ENCODE measurements around the gene HGS. TPM values are rescaled to one million over a fixed set of nuclear protein-coding genes. Genes with fewer than 3 reads are reported as not detected.

Gene HGS
- total RNA-seq, 2 donors from 2014 or later: 114 to 130 TPM

DNA sequence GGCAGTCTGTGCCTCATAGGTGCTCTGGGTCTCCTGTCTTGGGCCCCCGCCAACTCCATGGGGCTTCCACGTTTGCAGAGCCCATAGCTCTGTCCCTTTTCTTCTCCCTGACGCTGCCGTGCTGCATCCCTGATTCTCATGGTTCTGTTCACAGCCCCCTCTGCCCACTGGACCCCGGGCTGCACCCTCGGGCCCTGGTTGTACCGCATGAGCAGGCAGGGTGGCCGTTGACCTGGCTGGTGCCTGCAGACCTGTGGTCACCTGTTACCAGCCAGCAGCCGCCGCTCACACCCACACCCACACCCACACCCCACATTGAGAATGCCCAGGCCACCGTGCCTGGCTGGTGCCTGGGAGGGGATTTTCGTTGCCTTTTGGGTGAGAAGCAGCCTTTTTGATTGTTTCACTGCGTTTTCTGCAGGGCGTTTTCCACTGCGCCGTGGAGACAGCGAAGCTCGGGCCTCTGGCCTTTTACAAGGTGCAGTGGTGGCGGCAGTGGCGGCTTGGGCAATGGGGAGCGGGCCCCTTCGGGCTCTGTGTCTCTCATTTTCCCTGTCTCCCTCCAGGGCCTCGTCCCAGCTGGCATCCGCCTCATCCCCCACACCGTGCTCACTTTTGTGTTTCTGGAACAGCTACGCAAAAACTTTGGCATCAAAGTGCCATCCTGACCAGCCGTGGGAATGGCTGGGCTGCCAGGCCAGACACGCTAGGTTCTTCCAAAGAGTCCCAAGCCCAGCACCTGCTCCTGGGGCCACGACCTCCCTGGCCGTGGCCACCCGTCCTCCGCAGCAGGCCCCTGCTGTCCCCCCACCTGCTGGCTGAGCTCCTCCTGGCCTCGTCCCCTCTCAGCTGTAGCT, 35.8 kb downstream of the HGS start:
- H3K4me1 Mint-ChIP-seq: peaks cover 6% of the 10 kb centered on the region
- Histone ChIP-seq H3K9me3 (ENCODE audit: control insufficient read depth, low read length) (no peaks in the 10 kb centered on the region), H3K4me1 (ENCODE audit: control insufficient read depth, insufficient read depth, low read length) (no peaks in the 10 kb centered on the region), H3K9ac (ENCODE audit: extremely low read depth, low read length, poor library complexity, severe bottlenecking) (no peak overlapping the region), H3K36me3 (ENCODE audit: control insufficient read depth, insufficient read depth, low read length) (no peaks in the 10 kb centered on the region), H3K27ac (ENCODE audit: low read depth, low read length) (no peak overlapping the region), H3K27me3 (ENCODE audit: control insufficient read depth, insufficient read depth, low read length, poor library complexity, severe bottlenecking) (no peaks in the 10 kb centered on the region), H3K4me3 (ENCODE audit: low read length) (no peak overlapping the region)
- TF ChIP-seq CTCF (conservative IDR thresholded peaks at IDR 0.05): no peak
- no peak overlapping the region for H3K27ac Mint-ChIP-seq
- peaks cover 2% of the 10 kb centered on the region for H3K36me3 Mint-ChIP-seq (ENCODE audit: low read depth)
- peak; percentile 51 for DNase-seq
- 94 to 97% methylated on average over 25 to 32 of the region's 33 CpGs for WGBS, 2 experiments (ENCODE audit: insufficient coverage in 1 of 2, insufficient read length in 1 of 2)
- H3K27me3 Mint-ChIP-seq (ENCODE audit: insufficient read depth): no peaks in the 10 kb centered on the region
- no peaks in the 10 kb centered on the region for H3K9me3 Mint-ChIP-seq
- no peak overlapping the region for H3K4me3 Mint-ChIP-seq

DNA sequence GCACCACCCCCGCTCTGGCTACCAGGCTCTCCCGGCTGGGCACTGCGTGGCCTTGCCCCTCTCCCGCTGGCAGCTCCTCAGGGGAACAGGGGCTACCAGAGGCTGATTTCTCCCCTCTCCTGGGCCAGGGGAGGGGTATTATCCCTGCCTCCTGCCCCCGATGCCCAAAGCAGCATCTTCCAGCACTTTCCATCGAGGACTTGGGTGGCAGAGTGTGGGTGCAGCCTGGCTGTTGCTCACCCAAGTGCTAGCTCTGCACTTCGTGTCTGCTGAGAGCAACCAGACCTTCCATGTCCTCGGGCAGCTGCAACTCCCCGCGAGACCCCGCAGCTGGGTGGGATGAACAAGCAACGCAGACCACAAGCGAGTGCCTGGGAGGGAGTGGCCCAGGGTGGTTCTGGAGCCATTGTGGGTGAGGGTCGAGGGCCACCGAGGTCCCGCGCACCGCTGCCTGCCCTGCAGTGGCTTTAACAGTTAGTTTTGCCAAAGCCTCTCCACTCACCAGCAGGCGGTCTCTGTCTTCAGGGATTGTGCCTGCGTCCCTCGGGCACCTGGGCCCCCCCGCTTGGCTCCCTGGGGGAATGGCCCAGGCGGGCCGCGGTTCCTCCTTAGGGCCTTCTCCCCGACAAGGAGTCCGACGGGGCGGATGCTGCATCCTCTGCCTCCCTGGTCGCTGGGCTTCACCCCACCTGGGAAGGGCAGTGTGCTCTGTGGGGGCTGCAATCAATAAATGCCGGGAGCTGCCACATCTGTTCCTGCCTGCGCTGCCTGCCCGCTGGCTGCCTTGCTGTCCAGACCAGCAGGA, 36.7 kb downstream of the HGS start:
- Mint-ChIP-seq H3K36me3 (ENCODE audit: low read depth) (peaks cover 2% of the 10 kb centered on the region), H3K27me3 (ENCODE audit: insufficient read depth) (no peaks in the 10 kb centered on the region), H3K9me3 (no peaks in the 10 kb centered on the region), H3K4me3 (no peak overlapping the region), H3K27ac (no peak overlapping the region), H3K4me1 (peaks cover 6% of the 10 kb centered on the region)
- Histone ChIP-seq H3K27me3 (ENCODE audit: control insufficient read depth, insufficient read depth, low read length, poor library complexity, severe bottlenecking) (no peaks in the 10 kb centered on the region), H3K9me3 (ENCODE audit: control insufficient read depth, low read length) (no peaks in the 10 kb centered on the region), H3K36me3 (ENCODE audit: control insufficient read depth, insufficient read depth, low read length) (no peaks in the 10 kb centered on the region), H3K9ac (ENCODE audit: extremely low read depth, low read length, poor library complexity, severe bottlenecking) (no peak overlapping the region), H3K27ac (ENCODE audit: low read depth, low read length) (no peak overlapping the region), H3K4me3 (ENCODE audit: low read length) (no peak overlapping the region), H3K4me1 (ENCODE audit: control insufficient read depth, insufficient read depth, low read length) (no peaks in the 10 kb centered on the region)
- WGBS, 2 experiments (ENCODE audit: insufficient coverage in 1 of 2, insufficient read length in 1 of 2): 90 to 95% methylated on average over 20 to 33 of the region's 33 CpGs
- no peak for DNase-seq
- no peak for TF ChIP-seq CTCF (conservative IDR thresholded peaks at IDR 0.05)

GRCh38 chr17:81722184-81723120, 38.6 kb downstream of the HGS start:
- peak; percentile 53 for DNase-seq
- Histone ChIP-seq H3K36me3 (ENCODE audit: control insufficient read depth, insufficient read depth, low read length) (no peaks in the 10 kb centered on the region), H3K9me3 (ENCODE audit: control insufficient read depth, low read length) (no peaks in the 10 kb centered on the region), H3K4me1 (ENCODE audit: control insufficient read depth, insufficient read depth, low read length) (no peaks in the 10 kb centered on the region), H3K27me3 (ENCODE audit: control insufficient read depth, insufficient read depth, low read length, poor library complexity, severe bottlenecking) (no peaks in the 10 kb centered on the region), H3K27ac (ENCODE audit: low read depth, low read length) (no peak overlapping the region), H3K9ac (ENCODE audit: extremely low read depth, low read length, poor library complexity, severe bottlenecking) (no peak overlapping the region), H3K4me3 (ENCODE audit: low read length) (no peak overlapping the region)
- Mint-ChIP-seq H3K4me1 (peaks cover 6% of the 10 kb centered on the region), H3K36me3 (ENCODE audit: low read depth) (peaks cover 2% of the 10 kb centered on the region), H3K9me3 (no peaks in the 10 kb centered on the region), H3K4me3 (no peak overlapping the region), H3K27me3 (ENCODE audit: insufficient read depth) (no peaks in the 10 kb centered on the region), H3K27ac (no peak overlapping the region)
- WGBS, 2 experiments (ENCODE audit: insufficient coverage in 1 of 2, insufficient read length in 1 of 2): 84 to 86% methylated on average over 7 to 10 of the region's 10 CpGs
- no peak for TF ChIP-seq CTCF (conservative IDR thresholded peaks at IDR 0.05)
